Thymus (tissue), 11 donors: ENCODE measurements around the gene FES. TPM values are rescaled to one million over a fixed set of nuclear protein-coding genes. Genes with fewer than 3 reads are reported as not detected.

Experiments used
- DNase-seq, 9 donors: peaks; one replicate each; pipeline ENCODE4 v3.0.0-alpha.2; 2013; ENCODE audit warnings: low spot score in 9 of 9, low read depth in 6 of 9, missing footprints in 1 of 9
- H3K27ac ChIP-seq, 2 donors: one replicate each; pipeline ENCODE4 v1.5.1; 2013; ENCODE audit warnings: control low read depth in 1 of 2, low read depth in 1 of 2, low read length in 1 of 2, mild to moderate bottlenecking in 1 of 2, moderate library complexity in 1 of 2
- H3K27me3 ChIP-seq, 2 donors: one replicate each; pipeline ENCODE4 v1.5.1; 2013; ENCODE audit warnings: low read length in 1 of 2; ENCODE audit not compliant: control insufficient read depth in 2 of 2, insufficient read depth in 1 of 2
- H3K36me3 ChIP-seq, 2 donors: one replicate each; pipeline ENCODE4 v1.5.1; 2013; ENCODE audit warnings: low read length in 1 of 2, mild to moderate bottlenecking in 1 of 2, moderate library complexity in 1 of 2; ENCODE audit not compliant: control insufficient read depth in 2 of 2, insufficient read depth in 2 of 2
- H3K4me1 ChIP-seq, 2 donors: one replicate each; pipeline ENCODE4 v1.5.1; 2013; ENCODE audit warnings: low read length in 2 of 2; ENCODE audit not compliant: control insufficient read depth in 2 of 2, insufficient read depth in 2 of 2
- H3K4me3 ChIP-seq, 2 donors: one replicate each; pipeline ENCODE4 v1.5.1; 2013; ENCODE audit warnings: low read length in 2 of 2, control low read depth in 1 of 2, mild to moderate bottlenecking in 1 of 2
- H3K9me3 ChIP-seq, 2 donors: one replicate each; pipeline ENCODE4 v1.5.1; 2013; ENCODE audit warnings: low read length in 1 of 2, mild to moderate bottlenecking in 1 of 2; ENCODE audit not compliant: control insufficient read depth in 2 of 2, insufficient read depth in 1 of 2
- WGBS: extraction: QIAGEN DNeasy Blood & Tissue Kit; methylation state at CpG from one replicate; pipeline ENCODE4 v1.1.7; 2013; 5-methylcytosine and 5-hydroxymethylcytosine counted together
- polyA plus RNA-seq: library from polyadenylated mRNA; stranded (reverse); fragments of 200-250 nt; gene quantifications from one replicate; pipeline ENCODE4 v1.2.3, GENCODE V29; 2013
- total RNA-seq: library from RNA; stranded (reverse); fragments of 120-200 nt; gene quantifications from one replicate; pipeline ENCODE4 v1.2.4, GENCODE V29; 2013
- donor health status: healthy.

Gene FES
- total and polyA plus RNA-seq, 2 donors = 8.3 to 19.4 TPM

DNA sequence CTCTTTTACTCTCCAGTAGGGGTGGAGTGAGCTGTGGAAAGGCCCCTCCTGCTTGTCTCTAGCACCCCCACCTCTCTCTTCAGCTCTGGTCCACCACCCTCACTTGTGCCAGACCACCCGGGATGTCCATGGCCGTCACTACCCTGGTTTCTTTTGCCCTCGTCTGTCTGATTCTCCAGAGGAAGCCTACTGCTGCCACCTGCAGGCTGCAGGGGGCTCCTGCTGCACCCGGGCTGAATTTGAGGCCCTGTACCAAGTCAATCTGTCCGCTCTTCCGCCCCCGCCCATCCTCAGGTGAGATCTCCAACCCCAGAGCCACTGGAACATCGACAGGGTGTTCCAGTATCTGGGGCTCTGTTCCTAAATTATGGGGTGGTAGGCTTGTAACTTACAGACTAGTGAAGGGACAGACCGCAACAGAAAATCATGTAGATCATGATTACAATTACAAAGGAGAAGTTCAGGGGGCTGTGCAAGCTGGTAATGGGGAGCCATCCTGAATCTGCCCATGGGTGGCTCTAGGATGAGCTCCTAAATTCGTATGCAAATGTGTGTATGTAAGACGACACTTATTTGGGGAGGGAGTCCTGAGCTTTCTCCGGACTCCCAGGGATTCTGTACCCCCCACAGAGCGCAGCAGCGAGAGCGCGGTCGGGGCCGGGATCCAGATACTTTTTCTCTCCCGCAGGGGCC, 50.1 kb downstream of the FES start:
- 2% methylated on average over 19 of the region's 19 CpGs for whole genome bisulfite sequencing
- Histone ChIP-seq H3K9me3 (peaks cover 0 to 4% of the 10 kb centered on the region in 2 donors), H3K27ac (peak overlapping the region; percentile 88 to 94), H3K4me3 (peak overlapping the region; percentile 62 to 74), H3K36me3 (peaks cover 8% of the 10 kb centered on the region in 2 donors), H3K27me3 (no peaks in the 10 kb centered on the region), H3K4me1 (peaks cover 29 to 50% of the 10 kb centered on the region in 2 donors)
- DNase-seq = peak in 8 of 9 donors; percentile 68 to 92 (median 84)

DNA sequence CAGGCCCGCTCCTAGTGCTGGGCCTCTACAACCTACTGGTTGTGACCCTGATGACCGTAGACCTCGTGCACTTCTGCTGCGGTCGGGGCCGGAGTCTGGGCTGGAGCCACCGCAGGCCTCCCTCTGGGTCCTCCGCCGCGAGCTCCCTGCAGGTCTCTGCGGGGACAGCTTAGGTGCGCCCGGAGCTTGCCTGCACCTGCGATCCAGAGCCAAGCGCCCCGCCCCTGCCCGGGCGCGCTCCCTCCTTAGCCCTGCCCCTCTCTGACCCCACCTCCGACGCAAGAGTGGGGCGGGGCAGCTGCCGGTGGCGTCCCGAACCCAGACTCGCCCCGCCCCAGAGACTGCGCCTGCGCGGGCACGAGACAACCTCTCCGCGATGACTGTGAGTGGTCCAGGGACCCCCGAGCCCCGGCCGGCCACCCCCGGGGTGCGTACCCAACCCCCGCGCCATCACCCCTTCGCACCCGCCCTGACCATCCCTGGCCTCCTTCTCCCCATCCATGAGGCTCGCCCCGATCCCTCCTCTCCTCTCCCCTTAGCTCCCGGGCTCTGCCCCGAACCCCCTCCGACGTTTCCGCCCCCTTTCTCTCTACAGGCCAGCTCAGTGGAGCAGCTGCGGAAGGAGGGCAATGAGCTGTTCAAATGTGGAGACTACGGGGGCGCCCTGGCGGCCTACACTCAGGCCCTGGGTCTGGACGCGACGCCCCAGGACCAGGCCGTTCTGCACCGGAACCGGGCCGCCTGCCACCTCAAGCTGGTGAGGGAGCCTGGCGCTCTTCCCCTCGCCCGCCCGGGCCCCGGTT, 50.8 kb downstream of the FES start, which contains the start of gene UNC45A:
Gene UNC45A (plus strand): TSS at position 337 of the 803 bp plus-strand sequence. CDS start 40 bp downstream, at position 377.
- peak within 1 kb of the TSS; percentile 88 to 94 for H3K27ac ChIP-seq
- H3K4me3 ChIP-seq = peak within 1 kb of the TSS; percentile 62 to 74
- peak in 8 of 9 donors; percentile 79 to 98 (median 94) for DNase-seq
- 2% methylated on average over 65 of the region's 65 CpGs for WGBS
- H3K4me1 ChIP-seq = peaks cover 28 to 50% of the 10 kb centered on the region in 2 donors
- H3K36me3 ChIP-seq = peaks cover 15 to 16% of the 10 kb centered on the region in 2 donors
- peaks cover 0 to 4% of the 10 kb centered on the region in 2 donors for H3K9me3 ChIP-seq
- H3K27me3 ChIP-seq = no peaks in the 10 kb centered on the region

DNA sequence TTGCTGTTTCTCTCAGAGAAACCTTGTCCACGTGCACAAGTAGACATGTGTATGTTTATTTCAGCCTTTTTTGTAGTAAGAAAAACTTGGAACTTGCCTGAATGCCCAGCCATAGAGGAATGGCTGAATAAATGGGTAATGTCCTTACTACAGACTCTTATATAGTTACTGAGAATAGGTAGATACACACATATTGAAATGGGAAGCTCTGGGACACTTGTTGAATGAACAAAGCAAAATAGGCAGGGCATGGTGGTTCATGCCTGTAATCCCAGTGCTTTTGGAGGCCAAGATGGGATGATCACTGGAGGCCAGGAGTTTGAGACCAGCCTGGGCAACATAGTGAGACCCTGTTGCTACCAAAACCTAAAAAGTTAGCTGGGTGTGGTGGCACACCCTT, 52.5 kb downstream of the FES start:
- Histone ChIP-seq H3K9me3 (peaks cover 0 to 4% of the 10 kb centered on the region in 2 donors), H3K4me3 (no peak overlapping the region), H3K36me3 (peaks cover 26 to 32% of the 10 kb centered on the region in 2 donors), H3K27me3 (no peaks in the 10 kb centered on the region), H3K27ac (no peak overlapping the region), H3K4me1 (peaks cover 17 to 34% of the 10 kb centered on the region in 2 donors)
- no peak for DNase-seq
- 95% methylated on average over 1 of the region's 1 CpG for WGBS

DNA sequence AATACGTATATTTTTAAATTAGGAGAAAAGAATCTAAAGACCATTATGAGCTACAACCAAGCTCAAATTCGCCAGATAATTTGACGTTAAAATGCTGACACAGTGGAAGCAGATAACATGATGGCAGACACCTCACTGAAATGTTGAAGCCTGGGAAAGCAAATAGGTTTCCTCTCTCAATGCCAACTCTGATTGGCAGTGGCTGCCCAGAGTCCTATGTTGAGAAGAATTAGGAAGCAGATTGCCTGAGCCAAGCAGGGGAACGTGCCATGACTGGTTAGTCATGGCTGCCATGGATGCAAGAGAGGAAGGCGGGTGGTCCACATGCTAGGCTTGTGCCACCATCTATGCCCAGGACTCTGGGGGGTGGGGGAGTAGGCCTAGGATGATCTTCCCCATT, 54.0 kb downstream of the FES start:
- no peak for DNase-seq
- H3K27me3 ChIP-seq = no peaks in the 10 kb centered on the region
- H3K4me1 ChIP-seq = peaks cover 17 to 26% of the 10 kb centered on the region in 2 donors
- no peak overlapping the region for H3K27ac ChIP-seq
- peaks cover 41 to 47% of the 10 kb centered on the region in 2 donors for H3K36me3 ChIP-seq
- peaks cover 0 to 4% of the 10 kb centered on the region in 2 donors for H3K9me3 ChIP-seq
- no peak overlapping the region for H3K4me3 ChIP-seq
- 98% methylated on average over 5 of the region's 5 CpGs for WGBS

DNA sequence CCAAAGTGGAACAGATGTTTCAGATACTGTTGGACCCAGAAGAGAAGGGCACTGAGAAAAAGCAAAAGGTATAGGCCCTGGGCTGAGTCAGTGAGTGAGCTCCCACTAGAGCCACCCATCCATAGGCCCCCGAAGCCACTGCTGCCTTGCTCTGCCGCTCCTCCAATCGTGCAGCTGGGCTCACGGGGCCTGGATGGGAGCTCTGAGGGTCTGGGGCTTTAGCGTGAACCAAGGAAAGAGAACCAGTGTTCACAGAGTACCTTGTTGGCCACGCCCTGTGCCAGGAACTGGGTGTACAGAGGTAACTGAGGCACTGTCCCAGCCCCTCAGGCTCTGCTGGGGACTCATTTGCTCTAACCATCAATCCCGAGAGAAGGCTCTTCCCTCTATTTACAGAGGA, 55.5 kb downstream of the FES start:
- Histone ChIP-seq H3K9me3 (peaks cover 0 to 4% of the 10 kb centered on the region in 2 donors), H3K27ac (no peak overlapping the region), H3K36me3 (peaks cover 53 to 57% of the 10 kb centered on the region in 2 donors), H3K27me3 (no peaks in the 10 kb centered on the region), H3K4me1 (peaks cover 11 to 14% of the 10 kb centered on the region in 2 donors), H3K4me3 (no peak overlapping the region)
- no peak for DNase-seq
- WGBS = 76% methylated on average over 7 of the region's 7 CpGs

DNA sequence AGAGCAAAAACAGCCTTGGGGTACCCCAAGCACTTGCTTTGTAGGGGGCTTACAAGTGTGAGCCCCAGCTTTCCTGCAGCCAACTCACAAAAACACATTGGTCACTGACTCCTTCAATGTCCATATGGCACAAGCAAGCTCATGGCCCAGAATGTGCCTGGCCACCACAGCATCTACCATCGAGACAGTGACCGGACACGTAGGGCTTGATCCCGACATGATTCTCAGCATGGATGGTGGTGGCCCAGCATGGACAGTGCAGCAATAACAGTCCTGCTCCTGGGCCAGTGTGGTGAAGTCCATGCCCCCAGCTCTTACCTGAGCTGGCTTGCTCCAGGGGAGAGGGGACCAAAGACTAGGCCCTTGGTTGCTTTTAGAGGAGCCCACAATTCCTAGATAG, 56.7 kb downstream of the FES start:
- WGBS = 98% methylated on average over 4 of the region's 4 CpGs
- DNase-seq = no peak

DNA sequence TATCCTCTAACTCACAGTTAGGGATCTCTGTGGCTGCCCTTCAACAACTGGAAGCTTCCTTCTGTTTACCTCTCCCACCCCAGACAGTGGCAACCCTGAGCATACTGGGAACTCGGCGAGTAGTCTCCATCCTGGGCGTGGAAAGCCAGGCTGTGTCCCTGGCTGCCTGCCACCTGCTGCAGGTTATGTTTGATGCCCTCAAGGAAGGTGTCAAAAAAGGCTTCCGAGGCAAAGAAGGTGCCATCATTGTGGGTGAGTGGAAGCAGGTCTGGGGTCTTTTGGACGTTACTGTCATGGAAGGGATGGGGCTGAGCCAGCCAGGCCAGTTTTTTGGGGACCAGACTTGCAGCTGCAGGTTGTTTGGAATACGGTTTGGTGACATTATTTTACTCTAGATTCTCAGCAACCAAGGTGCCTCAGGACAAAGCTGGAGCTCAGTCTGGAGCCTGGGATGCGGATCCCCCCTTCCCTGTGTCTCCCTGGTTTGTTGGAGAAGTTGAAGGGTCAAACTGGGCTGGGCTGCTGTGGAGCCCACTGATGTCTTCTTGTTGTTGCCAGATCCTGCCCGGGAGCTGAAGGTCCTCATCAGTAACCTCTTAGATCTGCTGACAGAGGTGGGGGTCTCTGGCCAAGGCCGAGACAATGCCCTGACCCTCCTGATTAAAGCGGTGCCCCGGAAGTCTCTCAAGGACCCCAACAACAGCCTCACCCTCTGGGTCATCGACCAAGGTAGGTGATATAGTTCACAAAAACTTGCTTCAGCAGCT, 58.2 kb downstream of the FES start:
- DNase-seq = no peak

More for the DNA sequence above, 56.7 kb downstream of the FES start:
- Histone ChIP-seq H3K36me3 (peaks cover 60 to 61% of the 10 kb centered on the region in 2 donors), H3K4me1 (peaks cover 3 to 5% of the 10 kb centered on the region in 2 donors), H3K27me3 (no peaks in the 10 kb centered on the region), H3K4me3 (no peak overlapping the region), H3K9me3 (peaks cover 0 to 5% of the 10 kb centered on the region in 2 donors), H3K27ac (no peak overlapping the region)

DNA sequence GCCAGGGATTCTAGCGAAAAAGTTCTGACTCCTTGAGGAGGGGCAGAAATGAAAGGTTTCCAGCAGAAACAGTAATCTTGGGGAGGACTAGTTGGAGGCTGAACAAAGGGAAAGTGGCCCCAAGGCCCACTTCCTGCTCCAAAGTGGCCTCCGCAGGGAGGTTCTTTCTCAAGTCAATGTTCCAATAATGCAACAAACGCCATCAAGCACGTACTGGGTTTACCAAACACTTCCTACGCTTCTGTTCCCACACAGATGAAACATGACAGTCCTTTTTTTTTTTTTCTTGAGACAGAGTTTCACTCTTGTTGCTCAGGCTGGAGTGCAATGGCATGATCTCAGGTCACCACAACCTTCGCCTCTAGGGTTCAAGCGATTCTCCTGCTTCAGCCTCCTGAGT, 60.8 kb downstream of the FES start:
- H3K27ac ChIP-seq = no peak overlapping the region
- WGBS = 93% methylated on average over 7 of the region's 7 CpGs
- H3K27me3 ChIP-seq = no peaks in the 10 kb centered on the region
- H3K4me1 ChIP-seq = no peaks in the 10 kb centered on the region
- no peak for DNase-seq
- H3K4me3 ChIP-seq = no peak overlapping the region
- peaks cover 82 to 83% of the 10 kb centered on the region in 2 donors for H3K36me3 ChIP-seq
- H3K9me3 ChIP-seq = peaks cover 0 to 5% of the 10 kb centered on the region in 2 donors

More for the DNA sequence above, 58.2 kb downstream of the FES start:
- Histone ChIP-seq H3K27me3 (no peaks in the 10 kb centered on the region), H3K4me1 (no peaks in the 10 kb centered on the region), H3K9me3 (peaks cover 0 to 5% of the 10 kb centered on the region in 2 donors), H3K4me3 (no peak overlapping the region), H3K27ac (no peak overlapping the region), H3K36me3 (peaks cover 71 to 74% of the 10 kb centered on the region in 2 donors)
- 98% methylated on average over 12 of the region's 12 CpGs for WGBS
